IPS DF 19.7 (cell line): ENCODE data around the gene ADAM17.
"Not testable (repeated sequence)": the region's sequence is repeated elsewhere in the genome, so short reads cannot be mapped to it uniquely, and the experiment has no call there.

Experiments
- DNase-seq: peaks from one replicate; pipeline ENCODE4 v3.0.0-alpha.2; 2013; ENCODE audit warnings: low read depth, low spot score

ADAM17 gene

DNA sequence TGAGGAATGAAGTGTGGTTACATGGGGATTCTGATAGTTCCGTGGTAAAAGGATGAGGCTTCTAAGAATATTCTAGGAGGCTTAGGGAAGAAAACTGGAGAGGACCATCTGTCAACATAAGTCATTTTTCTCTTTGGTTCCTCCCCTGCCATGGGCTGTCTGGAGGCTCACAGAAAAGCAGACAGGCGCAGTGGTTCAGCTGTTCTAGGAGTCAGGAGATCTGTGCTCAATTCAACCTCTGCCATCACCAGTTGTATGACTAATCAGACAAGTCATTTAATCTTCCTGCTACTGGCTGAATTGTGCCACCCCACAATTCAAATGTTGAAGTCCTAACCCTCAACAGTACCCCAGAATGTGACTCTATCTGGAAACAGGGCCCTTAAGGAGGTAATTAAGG, 36.4 kb downstream of the ADAM17 start:
- DNase-seq: no peak

DNA sequence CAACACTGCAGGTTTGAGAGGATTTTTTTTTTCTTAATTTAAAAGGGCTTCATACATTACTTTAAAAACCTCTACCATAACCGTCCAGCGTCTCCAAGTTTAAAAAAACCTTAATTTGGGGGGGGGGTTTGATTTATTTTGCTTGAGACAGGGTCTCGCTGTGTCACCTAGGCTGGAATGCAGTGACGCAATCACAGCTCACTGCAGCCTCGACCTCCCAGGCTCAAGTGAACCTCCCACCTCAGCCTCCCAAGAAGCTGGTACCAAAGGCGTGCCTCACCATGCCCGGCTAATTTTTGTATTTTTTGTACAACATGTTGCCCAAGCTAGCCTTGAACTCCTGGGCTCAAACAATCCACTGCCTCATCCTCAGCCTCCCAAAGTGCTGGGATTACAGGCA, 36.9 kb downstream of the ADAM17 start:
- DNase-seq: no peak

DNA sequence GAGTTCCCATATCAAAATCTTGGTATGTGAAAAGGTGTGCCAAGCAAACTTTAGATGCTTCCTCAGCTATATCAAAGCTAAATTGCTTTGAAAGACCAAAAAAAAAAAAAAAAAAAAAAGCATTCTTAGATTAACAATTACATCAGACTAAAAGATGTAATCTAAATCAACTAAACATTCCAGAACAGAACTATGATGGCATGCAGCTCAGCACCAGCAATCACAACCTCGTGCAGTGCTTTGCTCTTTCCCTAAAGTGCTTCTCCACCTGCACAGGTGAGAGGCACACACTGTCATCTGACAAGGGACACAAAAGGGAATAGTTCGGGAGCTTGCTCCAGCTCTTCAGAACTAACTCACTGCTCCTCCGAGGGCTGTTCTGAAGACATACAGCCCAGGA, 37.5 kb downstream of the ADAM17 start:
- no peak for DNase-seq

DNA sequence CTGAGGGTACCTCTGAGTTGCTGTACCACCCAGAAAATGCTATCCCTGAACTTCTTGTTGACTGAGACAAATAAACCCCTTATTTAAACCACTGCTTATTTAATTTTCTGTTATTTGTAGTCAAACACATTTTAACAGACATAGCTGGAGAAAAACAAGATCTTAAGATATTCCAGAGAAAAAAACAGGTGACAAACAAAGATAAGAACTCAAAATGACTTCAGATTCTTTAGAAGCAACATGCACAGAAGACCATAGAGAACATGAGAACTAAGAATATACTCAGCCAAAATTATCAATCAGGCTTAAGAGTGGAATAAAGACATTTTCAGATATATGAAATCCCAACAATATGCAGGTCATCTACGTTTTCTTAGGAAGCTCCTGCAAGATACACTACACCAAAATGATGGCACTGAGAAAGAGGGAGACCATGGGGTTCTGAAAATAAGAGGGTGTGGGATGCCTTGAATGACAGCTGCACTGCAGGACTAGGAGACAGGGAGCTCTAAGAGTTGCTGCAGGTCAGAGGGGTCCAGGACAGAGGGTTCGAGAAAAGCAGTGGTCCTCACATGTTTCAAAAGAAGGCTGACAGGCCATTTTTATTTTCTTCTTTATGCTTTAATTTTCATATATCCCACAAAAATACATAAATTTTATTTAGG, 38.4 kb downstream of the ADAM17 start:
- no peak for DNase-seq

DNA sequence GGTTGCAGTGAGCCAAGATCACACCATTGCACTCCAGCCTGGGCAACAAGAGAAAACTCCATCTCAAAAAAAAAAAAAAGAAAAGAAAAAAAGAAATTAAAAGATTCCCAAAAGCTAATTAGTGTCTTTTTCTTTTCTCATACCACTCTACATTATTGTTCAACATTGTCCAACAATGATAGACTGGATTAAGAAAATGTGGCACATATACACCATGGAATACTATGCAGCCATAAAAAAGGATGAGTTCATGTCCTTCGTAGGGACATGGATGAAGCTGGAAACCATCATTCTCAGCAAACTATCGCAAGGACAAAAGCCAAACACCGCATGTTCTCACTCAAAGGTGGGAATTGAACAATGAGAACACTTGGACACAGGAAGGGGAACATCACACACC, 41.7 kb downstream of the ADAM17 start:
- not testable (repeated sequence) for DNase-seq

DNA sequence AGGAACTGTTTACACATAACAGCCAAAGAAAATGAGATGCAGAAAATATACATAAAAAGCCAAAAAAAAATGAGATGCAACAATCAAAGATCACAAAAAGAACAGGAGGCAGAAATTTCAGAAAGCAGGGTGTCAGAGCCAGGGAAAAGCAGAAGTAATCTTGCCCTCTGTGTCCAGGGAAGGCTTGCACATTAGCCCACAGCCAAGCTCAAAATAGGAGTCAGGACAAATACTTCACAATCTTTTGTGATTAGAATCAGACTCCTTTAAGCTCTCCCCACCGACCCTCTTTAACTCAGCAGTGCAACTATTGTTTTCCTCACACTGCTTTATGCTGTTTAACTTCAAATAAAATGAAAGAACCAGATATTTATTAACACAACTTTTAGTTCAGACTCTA, 46.7 kb downstream of the ADAM17 start:
- DNase-seq: no peak

DNA sequence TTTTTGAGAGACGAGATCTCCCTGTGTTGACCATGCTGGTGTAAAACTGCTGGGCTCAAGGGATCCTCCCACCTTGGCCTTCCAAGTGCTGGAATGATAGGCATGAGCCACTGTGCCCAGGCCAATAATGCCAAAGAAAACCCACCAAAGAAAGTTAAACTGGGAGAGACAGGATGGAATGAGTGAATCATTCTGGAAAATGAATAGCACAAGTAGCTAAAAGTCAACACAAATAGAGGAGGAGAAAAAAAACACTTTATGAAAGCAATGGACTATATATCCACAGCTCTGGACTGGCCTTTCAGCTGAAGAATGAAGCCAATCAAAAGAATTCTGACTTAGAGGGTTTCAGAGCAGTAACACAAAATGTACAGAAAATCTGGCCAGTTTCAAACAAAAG, 57.4 kb downstream of the ADAM17 start:
- DNase-seq: no peak

DNA sequence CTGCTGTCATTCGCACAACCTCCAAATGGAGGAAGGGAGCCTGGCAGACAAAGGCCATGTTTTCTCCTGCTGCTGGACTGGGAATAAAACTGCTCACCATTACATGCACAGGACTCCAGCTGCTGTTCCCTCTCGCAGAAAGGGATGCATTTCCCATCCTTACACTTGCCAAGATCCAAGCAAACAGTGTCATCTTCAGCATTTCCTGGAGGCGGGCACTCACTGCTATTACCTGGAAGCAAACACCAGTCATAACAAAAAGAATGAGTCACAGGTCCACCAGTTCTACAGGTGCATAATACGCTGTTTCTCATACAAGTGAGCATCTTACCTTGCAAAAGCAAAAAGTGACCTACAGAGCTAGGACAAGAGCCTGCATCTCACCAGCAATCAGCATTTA, 58.6 kb downstream of the ADAM17 start:
- DNase-seq: no peak

DNA sequence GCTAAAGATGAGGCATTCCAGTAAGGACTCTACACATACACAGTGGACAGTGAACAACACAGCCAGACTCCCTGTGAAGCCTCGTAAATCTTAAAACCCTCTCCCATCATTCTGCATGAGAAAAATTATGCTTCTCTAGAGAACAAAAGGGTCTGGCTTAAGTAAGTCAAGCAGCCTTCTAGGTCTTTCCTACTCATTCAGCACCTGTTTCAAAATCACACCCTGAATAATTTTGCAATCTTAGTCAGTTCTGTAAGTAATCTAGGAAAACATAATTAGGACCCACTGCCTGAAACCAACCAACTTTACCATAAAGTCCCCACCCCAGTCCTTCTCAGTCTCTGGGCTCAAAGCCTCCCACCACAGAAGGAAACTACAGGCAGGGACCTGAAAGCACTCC, 61.5 kb downstream of the ADAM17 start:
- no peak for DNase-seq

DNA sequence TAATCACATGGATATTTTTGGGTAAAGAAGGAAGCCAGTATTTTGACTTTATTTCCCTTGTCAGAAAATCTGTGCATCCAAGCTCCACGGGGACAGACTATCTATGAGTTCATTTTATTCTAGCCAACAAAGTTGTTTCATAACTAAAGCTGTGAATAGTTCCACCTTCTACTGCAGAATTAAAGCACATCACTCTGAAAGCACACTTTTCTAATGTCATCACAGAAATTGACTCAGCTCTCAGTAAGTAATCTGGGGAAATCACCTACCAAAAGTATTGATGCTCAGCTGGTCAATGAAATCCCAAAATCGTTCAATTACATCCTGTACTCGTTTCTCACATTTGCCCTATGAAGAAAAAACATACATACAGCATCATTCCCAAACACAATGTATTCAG, 62.2 kb downstream of the ADAM17 start:
- no peak for DNase-seq

DNA sequence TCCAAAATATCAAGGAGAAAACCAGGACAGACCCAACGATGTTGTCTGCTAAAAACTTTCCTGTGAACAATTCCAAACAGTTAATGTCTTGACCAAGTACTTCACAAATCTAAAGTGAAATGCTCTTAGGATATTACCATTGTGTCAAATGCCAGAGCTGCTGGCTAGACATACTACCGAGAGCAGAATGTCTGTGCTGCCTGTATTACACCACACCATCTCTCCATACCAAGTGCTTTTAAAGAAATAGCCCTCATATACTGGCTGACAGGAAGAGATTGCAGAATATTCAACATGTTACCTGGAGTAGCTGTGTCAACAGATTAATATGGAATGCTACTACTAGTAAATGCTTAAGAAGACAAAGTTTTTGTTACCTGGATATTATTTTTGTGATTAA, 62.7 kb downstream of the ADAM17 start:
- no peak for DNase-seq

DNA sequence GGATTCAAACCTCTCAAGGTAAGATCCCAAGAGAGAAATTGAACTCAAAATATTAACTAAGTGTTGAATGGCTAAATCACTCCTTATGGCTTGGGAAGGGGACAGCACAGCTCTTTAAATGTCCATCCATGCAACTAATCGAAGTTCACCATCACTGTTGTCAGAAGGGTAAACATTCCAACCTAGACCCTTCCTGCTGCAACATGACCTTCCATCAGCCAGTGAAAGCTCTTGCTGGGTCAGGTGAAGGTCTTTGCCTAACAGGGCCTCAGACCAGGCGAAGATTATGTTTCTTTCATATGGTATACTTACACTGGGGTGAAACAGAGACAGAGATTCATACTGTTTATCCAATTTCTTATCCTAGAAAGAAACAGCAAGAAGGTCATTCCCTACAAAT, 64.8 kb downstream of the ADAM17 start:
- DNase-seq: no peak

DNA sequence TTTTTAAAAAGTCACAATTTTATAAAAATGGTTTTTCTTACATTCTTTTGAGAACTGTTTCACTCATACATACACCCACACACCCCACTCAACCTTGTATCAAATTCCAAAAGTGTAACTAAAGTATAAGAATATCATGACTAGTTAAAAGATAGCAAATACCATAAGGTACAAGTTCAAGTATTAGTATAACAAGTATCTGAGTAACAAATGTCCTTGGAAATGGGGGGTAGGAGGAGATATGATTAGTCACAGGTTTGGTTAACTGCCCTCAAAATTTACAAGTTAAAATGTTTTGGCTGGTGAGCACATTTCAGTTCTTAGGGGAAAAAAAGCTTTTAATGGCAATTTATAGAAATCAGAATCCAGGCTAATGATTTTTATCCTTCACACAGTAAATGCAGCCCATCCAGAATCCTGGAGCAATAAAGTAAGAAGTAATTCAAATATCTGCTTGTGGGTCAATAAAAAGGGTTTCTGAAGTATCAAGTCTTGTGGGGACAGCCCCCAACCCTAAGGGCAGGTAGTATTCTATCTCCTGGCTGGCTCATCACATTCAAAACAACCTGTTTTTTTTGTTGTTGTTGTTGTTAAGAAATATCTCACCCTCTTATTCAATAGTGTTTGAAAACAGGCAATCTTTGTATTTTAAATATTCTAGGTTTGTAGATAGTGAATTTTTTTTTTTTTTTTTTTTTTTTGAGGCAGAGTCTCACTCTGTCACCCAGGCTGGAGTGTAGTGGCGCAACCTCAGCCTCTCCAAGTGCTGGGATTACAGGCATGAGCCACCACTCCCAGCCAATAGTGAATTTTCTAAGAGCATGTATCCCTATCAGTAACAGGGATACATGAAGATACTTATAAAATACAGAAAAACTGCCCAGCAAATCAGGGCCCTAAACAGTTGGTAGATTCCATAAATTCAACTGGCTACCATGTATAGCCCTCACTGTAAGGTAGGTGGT, 66.8 kb downstream of the ADAM17 start:
- DNase-seq: no peak

DNA sequence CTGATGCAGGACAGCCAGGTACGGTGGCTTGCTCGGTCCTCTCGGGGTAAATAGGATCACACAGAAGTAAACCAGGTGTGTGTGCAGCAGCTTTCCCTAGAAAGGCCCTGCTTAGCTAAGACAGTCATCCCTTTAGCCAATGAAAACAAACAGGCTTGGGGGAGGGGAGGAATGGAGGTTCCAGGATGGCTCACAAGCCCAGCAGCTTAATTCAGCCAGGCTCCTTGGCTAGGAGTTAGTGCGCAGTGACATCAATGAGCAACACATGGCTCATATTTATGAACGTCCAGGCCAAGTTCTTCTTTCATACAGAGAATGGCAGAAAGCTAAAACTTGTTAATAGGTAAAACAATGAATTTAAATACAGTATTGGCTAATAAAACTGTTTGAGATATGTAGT, 71.1 kb downstream of the ADAM17 start:
- no peak for DNase-seq

DNA sequence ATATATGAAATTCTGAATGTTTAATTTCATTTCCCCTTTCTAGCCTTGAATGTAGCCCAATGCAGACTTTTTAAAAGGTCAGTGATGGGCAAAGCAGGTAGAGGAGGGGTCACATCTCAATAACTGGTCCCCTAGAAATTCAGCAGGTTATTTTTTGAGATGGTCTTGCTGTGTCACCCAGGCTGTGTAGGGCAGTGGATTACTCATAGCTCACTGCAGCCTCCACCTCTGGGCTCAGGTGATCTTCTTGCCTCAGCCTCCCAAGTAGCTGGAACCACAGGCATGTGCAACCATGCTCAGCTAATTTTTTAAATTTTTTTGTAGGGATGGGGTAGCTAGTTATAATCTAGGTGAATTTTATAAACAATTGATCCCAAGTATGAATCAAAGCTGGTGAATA, 72.5 kb downstream of the ADAM17 start:
- DNase-seq: no peak

DNA sequence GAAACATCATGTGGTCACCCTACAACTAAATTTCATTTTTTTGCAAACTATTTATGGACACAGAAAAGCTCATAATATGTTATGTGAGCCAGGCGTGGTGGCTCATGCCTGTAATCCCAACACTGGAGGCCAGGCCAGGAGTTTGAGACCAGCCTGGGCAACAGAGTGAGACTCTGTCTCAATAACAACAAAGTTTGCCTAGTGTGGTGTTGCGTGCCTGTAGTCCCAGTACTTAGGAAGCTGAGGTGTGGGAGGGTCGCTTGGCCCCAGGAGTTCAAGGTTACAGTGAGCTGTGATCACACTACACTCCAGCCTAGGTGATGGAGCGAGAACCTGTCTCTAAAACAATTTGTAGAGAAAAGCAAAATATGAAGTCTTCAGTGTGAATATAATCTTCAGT, 75.5 kb downstream of the ADAM17 start:
- no peak for DNase-seq

DNA sequence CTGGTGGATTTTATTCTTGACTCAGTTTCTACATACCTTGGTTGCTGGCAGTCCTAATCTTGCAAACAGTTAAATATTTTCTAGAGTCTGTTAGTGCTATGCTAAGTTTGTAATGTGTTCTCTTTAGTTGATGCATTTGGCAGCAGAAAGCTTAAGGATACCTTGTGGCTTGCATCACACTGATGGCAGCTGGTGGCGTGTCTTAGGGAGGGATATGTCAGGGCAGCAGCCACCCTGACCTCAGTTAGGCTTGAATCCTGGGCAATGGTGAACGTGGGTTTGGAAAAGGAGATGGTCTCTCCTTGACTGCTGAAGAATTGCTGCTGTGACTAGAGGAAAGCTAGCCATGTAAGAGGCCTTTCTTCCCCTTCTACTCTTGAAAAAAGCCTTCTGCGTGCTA, 77.1 kb downstream of the ADAM17 start:
- DNase-seq: no peak

DNA sequence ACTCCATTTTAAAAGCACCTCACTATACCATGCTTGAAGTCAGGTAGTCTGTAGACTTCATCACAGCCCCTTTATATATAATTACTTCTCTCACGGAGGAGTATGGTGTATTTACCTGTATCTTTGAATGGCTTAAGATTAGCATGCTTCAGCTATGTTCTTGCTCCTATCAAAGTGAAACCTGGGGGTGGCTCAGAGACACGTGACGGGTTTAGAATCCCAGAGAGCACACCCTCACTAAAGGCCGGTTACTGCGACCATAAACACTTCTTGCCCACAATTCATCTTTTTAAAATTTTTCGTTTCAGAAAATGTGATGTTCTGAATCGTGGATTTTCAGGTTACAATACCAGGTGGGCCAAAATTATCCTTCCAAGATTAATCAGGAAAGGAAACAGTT, 77.7 kb downstream of the ADAM17 start:
- DNase-seq: no peak

DNA sequence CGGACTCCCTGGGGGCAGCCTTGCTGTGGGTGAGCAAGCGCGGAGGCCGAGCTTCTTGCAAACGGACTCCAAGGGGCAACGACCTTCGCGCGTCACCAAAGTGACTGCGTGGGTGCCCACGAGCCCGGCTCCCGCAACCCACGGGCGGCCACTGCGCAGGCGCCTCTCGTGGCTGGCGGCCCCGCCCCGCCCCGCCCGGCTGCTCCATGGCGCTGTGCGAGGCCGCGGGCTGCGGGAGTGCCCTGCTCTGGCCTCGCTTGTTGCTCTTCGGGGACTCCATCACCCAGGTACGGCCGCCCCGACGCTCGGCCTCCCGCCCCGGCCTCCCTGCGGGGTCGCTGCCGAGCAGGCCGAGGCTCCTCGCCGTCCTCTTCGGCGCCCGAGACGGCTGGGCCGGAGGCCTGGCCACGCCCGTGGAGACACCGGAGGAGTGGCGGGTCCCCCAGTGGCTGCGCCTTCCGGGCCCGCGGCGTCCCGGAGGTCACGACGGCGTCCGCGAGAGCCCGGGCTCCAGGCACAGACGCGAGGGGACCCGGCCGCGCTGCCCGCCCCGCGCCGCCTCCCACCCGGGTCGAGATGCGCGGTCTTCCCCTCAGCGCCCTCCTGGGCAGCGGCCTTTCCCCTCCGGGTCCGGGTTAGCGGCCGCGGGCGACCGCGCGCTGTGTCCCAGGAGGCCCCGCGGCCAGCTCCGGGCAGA, 81.1 kb downstream of the ADAM17 start, which contains the start of gene IAH1:
IAH1 (plus strand) TSS at position 191 of the 697 bp plus-strand sequence; CDS start at position 207, 16 bp downstream.
- DNase-seq: no peak

DNA sequence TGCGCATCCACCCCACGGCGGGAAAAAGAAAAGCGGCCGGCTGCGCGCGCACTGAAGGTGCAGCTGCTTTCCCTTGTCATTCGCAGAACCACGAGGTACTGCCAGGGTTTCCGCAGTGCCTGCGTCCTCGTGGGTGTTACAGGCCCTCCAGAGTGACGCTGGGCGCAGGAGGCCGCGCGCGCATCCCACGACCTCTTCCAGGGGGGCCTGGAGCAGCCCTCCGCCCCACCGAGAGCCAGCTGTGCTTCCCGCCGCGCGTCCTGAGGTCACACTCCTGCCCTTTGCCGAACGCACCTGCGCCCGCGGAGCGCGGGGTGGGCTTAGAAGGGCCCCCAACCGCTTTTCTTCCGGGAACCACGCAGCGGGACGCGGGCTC, 81.7 kb downstream of the ADAM17 start:
- DNase-seq: no peak

DNA sequence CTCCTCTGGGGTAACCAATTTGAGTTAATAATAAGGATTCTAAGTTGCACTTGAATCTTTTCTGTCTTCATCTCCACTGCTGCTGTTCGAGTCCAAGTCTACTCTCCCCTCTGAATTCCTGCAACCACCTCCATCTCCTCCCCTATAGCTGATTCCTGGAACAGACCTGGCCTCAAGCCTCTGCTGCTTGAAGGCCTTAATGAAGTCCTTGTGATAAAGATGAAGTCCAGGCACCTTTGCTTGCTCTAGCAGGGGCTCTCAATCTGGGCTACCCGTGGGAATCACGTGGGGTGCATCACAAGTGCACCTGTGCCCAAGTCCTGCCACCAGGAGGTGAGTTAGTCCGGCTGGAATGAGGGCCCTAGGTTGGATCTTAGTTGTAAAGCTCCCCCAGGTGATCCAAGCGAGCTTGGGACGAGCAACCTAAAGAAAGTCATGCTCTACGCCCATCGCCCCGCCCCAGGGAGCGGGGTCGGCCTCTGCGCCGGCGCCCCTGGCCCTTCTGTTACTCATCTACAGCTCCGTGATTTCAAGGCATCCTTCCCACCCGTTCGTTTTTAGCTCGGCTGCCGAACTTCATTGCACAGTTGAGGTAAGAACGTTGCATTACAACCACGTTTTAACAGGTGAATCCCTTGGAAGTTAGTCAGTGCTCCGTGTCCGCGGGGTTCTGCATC, 82.2 kb downstream of the ADAM17 start:
- DNase-seq: no peak

DNA sequence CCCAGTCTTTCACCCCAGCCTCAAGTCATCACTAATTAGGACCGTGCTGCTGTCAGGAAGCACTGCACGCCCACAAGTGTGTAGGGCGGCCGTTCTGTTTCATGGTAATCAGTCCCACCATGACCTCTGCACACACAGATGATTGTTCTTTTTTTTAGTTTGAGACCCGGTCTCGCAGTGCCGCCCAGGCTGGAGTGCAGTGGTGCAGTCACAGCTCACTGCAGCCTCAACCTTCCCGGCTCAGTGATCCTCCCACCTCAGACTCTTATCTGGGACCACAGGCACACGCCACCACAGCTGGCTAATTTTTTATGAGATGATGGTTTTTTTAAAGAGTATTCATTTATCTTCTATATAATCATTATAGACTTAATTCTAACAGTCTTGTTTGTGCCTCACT, 83.1 kb downstream of the ADAM17 start:
- DNase-seq: no peak
